Breast epithelium (tissue), 4 donors: ENCODE data around the gene KCNN3. TPM values are rescaled to one million over a fixed set of nuclear protein-coding genes. Genes with fewer than 3 reads are reported as not detected.

ENCODE experiments used
- DNase-seq, 2 donors: peaks; one replicate each; pipeline ENCODE4 v3.0.0-alpha.2; 2019; ENCODE audit warnings: low spot score in 2 of 2
- H3K27ac ChIP-seq, 2 donors: fragments of 200-600 bp; sonication (generic) in 1 of 2; one replicate each; pipeline ENCODE4 v1.5.1; 2016 to 2019; ENCODE audit warnings: mild to moderate bottlenecking in 1 of 2
- H3K27me3 ChIP-seq, 2 donors: fragments of 200-600 bp; sonication (generic) in 1 of 2; one replicate each; pipeline versions ENCODE4 v1.5.1 to v1.6.0; 2017 to 2019; ENCODE audit warnings: control low read depth in 1 of 2, mild to moderate bottlenecking in 1 of 2
- H3K36me3 ChIP-seq: fragments of 200-600 bp; one replicate; pipeline ENCODE4 v1.5.1; 2019
- H3K4me1 ChIP-seq, 2 donors: fragments of 200-600 bp; sonication (generic); one replicate each; pipeline ENCODE4 v1.5.1; 2016 to 2019; ENCODE audit warnings: control low read depth in 1 of 2
- H3K4me3 ChIP-seq, 3 donors: fragments of 200-600 bp; sonication (generic); 1 replicate in 2 of 3; 2 replicates in 1 of 3; pipeline ENCODE4 v1.5.1; 2016 to 2019; ENCODE audit warnings: mild to moderate bottlenecking in 3 of 3, moderate library complexity in 2 of 3
- H3K9me3 ChIP-seq, 2 donors: fragments of 200-600 bp; sonication (generic) in 1 of 2; one replicate each; pipeline ENCODE4 v1.5.1; 2016 to 2019; ENCODE audit warnings: control low read depth in 1 of 2
- CTCF ChIP-seq, 3 donors: fragments of 450-650 bp; IDR thresholded peaks; one replicate each; pipeline ENCODE4 v1.5.1; 2016 to 2017; ENCODE audit warnings: antibody characterized with exemption in 3 of 3, mild to moderate bottlenecking in 3 of 3, moderate library complexity in 3 of 3
- POLR2A ChIP-seq: fragments of 450-650 bp; IDR thresholded peaks from one replicate; pipeline ENCODE4 v1.6.1; 2016; ENCODE audit warnings: antibody characterized with exemption, mild to moderate bottlenecking, moderate library complexity
- POLR2AphosphoS5 ChIP-seq, 3 donors: sonication (generic); formaldehyde crosslinking; IDR thresholded peaks; one replicate each; pipeline ENCODE4 v1.6.1; 2017; ENCODE audit warnings: antibody characterized with exemption in 3 of 3
- intact Hi-C: fragments of 100-400 bp; cut with DNase I; formaldehyde crosslinking; loops from one replicate; pipeline ENCODE4 v1.15.1; 2023; ENCODE audit warnings: low total_unique reads
- total RNA-seq, 3 donors: library from RNA; depleted of rRNA; stranded (reverse); fragments of >200 nt; gene quantifications; one replicate each; pipeline ENCODE4 v1.1.0, GENCODE V29; 2016

Gene KCNN3
- total RNA-seq, 3 donors from 2014 or later = 0.96 to 1.6 (median 1.0) TPM

- DNase-seq = no peak
- no peaks in the 10 kb centered on the region for H3K36me3 ChIP-seq
- intact Hi-C loops = no loop called here
Observed at GRCh38 chr1:154713005-154713404, 157.1 kb downstream of the KCNN3 start.

GRCh38 chr1:154712166-154712810 lies 157.8 kb downstream of the KCNN3 start:
- Histone ChIP-seq H3K9me3 (no peaks in the 10 kb centered on the region), H3K27me3 (no peaks in the 10 kb centered on the region), H3K4me3 (no peak overlapping the region), H3K36me3 (no peaks in the 10 kb centered on the region), H3K4me1 (no peaks in the 10 kb centered on the region), H3K27ac (no peak overlapping the region)
- TF ChIP-seq POLR2A (no peak), POLR2AphosphoS5 (IDR thresholded peaks at IDR 0.05) (no peak), CTCF (IDR thresholded peaks at IDR 0.05) (no peak)
- intact Hi-C loops = no loop called here
- no peak for DNase-seq

More at GRCh38 chr1:154713005-154713404, 157.1 kb downstream of the KCNN3 start:
- Histone ChIP-seq H3K9me3 (no peaks in the 10 kb centered on the region), H3K27me3 (no peaks in the 10 kb centered on the region), H3K4me1 (no peaks in the 10 kb centered on the region), H3K27ac (no peak overlapping the region), H3K4me3 (no peak overlapping the region)
- TF ChIP-seq POLR2AphosphoS5 (IDR thresholded peaks at IDR 0.05) (no peak), CTCF (IDR thresholded peaks at IDR 0.05) (no peak), POLR2A (no peak)

GRCh38 chr1:154711416-154711815 lies 158.7 kb downstream of the KCNN3 start:
- H3K27ac ChIP-seq = no peak overlapping the region
- H3K36me3 ChIP-seq = no peaks in the 10 kb centered on the region
- DNase-seq = no peak
- H3K4me1 ChIP-seq = no peaks in the 10 kb centered on the region
- intact Hi-C loops = no loop called here
- H3K27me3 ChIP-seq = no peaks in the 10 kb centered on the region
- TF ChIP-seq POLR2A (no peak), CTCF (IDR thresholded peaks at IDR 0.05) (no peak), POLR2AphosphoS5 (IDR thresholded peaks at IDR 0.05) (no peak)
- H3K9me3 ChIP-seq = no peaks in the 10 kb centered on the region
- H3K4me3 ChIP-seq = no peak overlapping the region

- H3K4me1 ChIP-seq = no peaks in the 10 kb centered on the region
- no peak for DNase-seq
- H3K9me3 ChIP-seq = no peaks in the 10 kb centered on the region
- no peak for TF ChIP-seq CTCF (IDR thresholded peaks at IDR 0.05)
- no peak for TF ChIP-seq POLR2AphosphoS5 (IDR thresholded peaks at IDR 0.05)
- no peak for TF ChIP-seq POLR2A
- no peak overlapping the region for H3K27ac ChIP-seq
- H3K36me3 ChIP-seq = no peaks in the 10 kb centered on the region
- H3K27me3 ChIP-seq = no peaks in the 10 kb centered on the region
- H3K4me3 ChIP-seq = no peak overlapping the region
- intact Hi-C loops = no loop called here
Observed at GRCh38 chr1:154710106-154710505, 160.0 kb downstream of the KCNN3 start.

GRCh38 chr1:154707901-154708463 lies 162.1 kb downstream of the KCNN3 start:
- TF ChIP-seq POLR2A (no peak), CTCF (IDR thresholded peaks at IDR 0.05) (no peak), POLR2AphosphoS5 (IDR thresholded peaks at IDR 0.05) (no peak)
- H3K9me3 ChIP-seq = no peaks in the 10 kb centered on the region

More at GRCh38 chr1:154707901-154708463, 162.1 kb downstream of the KCNN3 start:
- H3K36me3 ChIP-seq = no peaks in the 10 kb centered on the region
- intact Hi-C loops = no loop called here
- no peak for DNase-seq
- H3K27me3 ChIP-seq = no peaks in the 10 kb centered on the region
- no peak overlapping the region for H3K27ac ChIP-seq
- no peaks in the 10 kb centered on the region for H3K4me1 ChIP-seq
- no peak overlapping the region for H3K4me3 ChIP-seq
